Activated naive CD4-positive, alpha-beta T cell (primary cell): ENCODE data around the gene DGLUCY.
A peak's percentile ranks its signal among the peaks of the same experiment; 100 is the strongest.
"Not testable (repeated sequence)": the region's sequence is repeated elsewhere in the genome, so short reads cannot be mapped to it uniquely, and the experiment has no call there.

Source experiments
- DNase-seq, 4 experiments: peaks; one replicate each; lab custom pipeline; 2025; lab: John Stamatoyannopoulos, UW

Gene DGLUCY

GRCh38 chr14:91111443-91111842, 2.4 kb upstream of the DGLUCY start:
- DNase-seq, result no peak

GRCh38 chr14:91112194-91112593, 1.7 kb upstream of the DGLUCY start:
- no peak for DNase-seq

- peak; percentile 21 to 52 (median 30) for DNase-seq
Measured at GRCh38 chr14:91114079-91115065, 499 bp downstream of the DGLUCY start.

GRCh38 chr14:91115986-91116770, 2.3 kb downstream of the DGLUCY start:
- DNase-seq, result no peak

GRCh38 chr14:91116913-91117588, 3.2 kb downstream of the DGLUCY start:
- DNase-seq, result no peak

GRCh38 chr14:91117960-91118359, 4.1 kb downstream of the DGLUCY start:
- DNase-seq, result no peak

- DNase-seq, result no peak
Measured at GRCh38 chr14:91118511-91119068, 4.7 kb downstream of the DGLUCY start.

- no peak for DNase-seq
Measured at GRCh38 chr14:91119556-91120311, 5.9 kb downstream of the DGLUCY start.

- no peak for DNase-seq
Measured at GRCh38 chr14:91123201-91123600, 9.3 kb downstream of the DGLUCY start.

GRCh38 chr14:91124406-91125270, 10.8 kb downstream of the DGLUCY start:
- not testable (repeated sequence) for DNase-seq

- DNase-seq, result no peak
Measured at GRCh38 chr14:91125271-91125660, 11.4 kb downstream of the DGLUCY start.

GRCh38 chr14:91125801-91126200, 11.9 kb downstream of the DGLUCY start:
- no peak for DNase-seq

GRCh38 chr14:91126761-91127160, 12.9 kb downstream of the DGLUCY start:
- DNase-seq, result no peak

GRCh38 chr14:91127401-91127801, 13.5 kb downstream of the DGLUCY start:
- DNase-seq, result no peak

GRCh38 chr14:91127924-91128323, 14.1 kb downstream of the DGLUCY start:
- DNase-seq, result no peak

- no peak for DNase-seq
Measured at GRCh38 chr14:91128699-91129098, 14.8 kb downstream of the DGLUCY start.

- DNase-seq, result no peak
Measured at GRCh38 chr14:91129261-91129660, 15.4 kb downstream of the DGLUCY start.

- DNase-seq, result no peak
Measured at GRCh38 chr14:91135039-91135438, 21.2 kb downstream of the DGLUCY start.

GRCh38 chr14:91138511-91139359, 24.9 kb downstream of the DGLUCY start:
- DNase-seq, result peak in 1 of 4 experiments; percentile 4
